HCT116 (cell line): ENCODE measurements around the gene HBE1. TPM values are rescaled to one million over a fixed set of nuclear protein-coding genes. Genes with fewer than 3 reads are reported as not detected.

Source experiments
- ATAC-seq: fragments of 200-7000 bp; cut with Tn5 transposase; 2 replicates; pipeline ENCODE4 v1.9.1; 2020; ENCODE audit warnings: mild to moderate bottlenecking, moderate library complexity
- BruUV-seq: library from RNA; stranded (reverse); fragments of 400-500 nt; replicated peaks from 2 replicates; lab custom pipeline; 2021; lab: Mats Ljungman, UMichigan
- CTCF ChIA-PET: fragments of 300-600 bp; sonication (Branson Sonifier 250); formaldehyde crosslinking; loops from one replicate; lab custom pipeline; 2021; ENCODE audit warnings: antibody characterized with exemption; lab: Charles Lee
- POLR2A ChIA-PET: fragments of 300-600, 350-600 bp; sonication (Branson Sonifier 250); formaldehyde crosslinking; loops from one replicate; lab custom pipeline; 2021; ENCODE audit warnings: antibody characterized with exemption; lab: Charles Lee
- RAD21 ChIA-PET, 2 experiments: fragments of 300-600 bp; sonication (Branson Sonifier 250); formaldehyde crosslinking; loops; one replicate each; lab custom pipeline; 2023; ENCODE audit warnings: low total read pairs in 2 of 2; ENCODE audit not compliant: uncharacterized antibody in 2 of 2, unreplicated experiment in 2 of 2, low non-redundant PET in 1 of 2; lab: Charles Lee
- DNase-seq: peaks from one replicate; pipeline ENCODE4 v3.0.0-alpha.2; 2010; ENCODE audit warnings: low read depth, low spot score
- H2AFZ ChIP-seq: fragments of 200-600 bp; shearing (Covaris generic), sonication (generic); 2 replicates; pipeline ENCODE4 v1.6.1; 2017; ENCODE audit warnings: low read depth, mixed run types, mixed read lengths, antibody characterized with exemption, low read length; ENCODE audit not compliant: poor library complexity, severe bottlenecking
- H3K27ac ChIP-seq: 2 replicates; pipeline ENCODE4 v1.5.1; 2012; ENCODE audit warnings: low read depth, low read length
- H3K27me3 ChIP-seq: fragments of 200-600 bp; sonication (generic); 2 replicates; pipeline ENCODE4 v1.6.1; 2016; ENCODE audit warnings: mixed run types, low read length, mixed read lengths; ENCODE audit not compliant: insufficient read depth
- H3K36me3 ChIP-seq, 2 experiments: fragments of 200-500 bp in 1 of 2; fragments of 200-600 bp in 1 of 2; sonication (Bioruptor generic) in 1 of 2; sonication (generic) in 1 of 2; 2 replicates each; pipeline versions ENCODE4 v1.5.1 to v1.6.1; 2014 to 2016; ENCODE audit warnings: low read length in 2 of 2, inconsistent platforms in 1 of 2, mixed read lengths in 1 of 2, mixed run types in 1 of 2; ENCODE audit not compliant: insufficient read depth in 2 of 2, control insufficient read depth in 1 of 2
- H3K4me1 ChIP-seq, 2 experiments: fragments of 200-600 bp in 1 of 2; sonication (generic) in 1 of 2; 2 replicates each; pipeline versions ENCODE4 v1.5.1 to v1.6.1; 2012 to 2017; ENCODE audit warnings: low read length in 2 of 2, inconsistent platforms in 1 of 2, mild to moderate bottlenecking in 1 of 2, mixed read lengths in 1 of 2, mixed run types in 1 of 2, moderate library complexity in 1 of 2; ENCODE audit not compliant: insufficient read depth in 2 of 2, control insufficient read depth in 1 of 2
- H3K4me2 ChIP-seq: fragments of 200-600 bp; sonication (generic); 2 replicates; pipeline ENCODE4 v1.6.1; 2017; ENCODE audit warnings: mixed run types, low read length, mixed read lengths
- H3K4me3 ChIP-seq, 2 experiments: fragments of 200-600 bp in 1 of 2; sonication (generic) in 1 of 2; replicated peaks in 1 of 2; 2 replicates each; pipeline ENCODE4 v1.5.1; 2011 to 2016; ENCODE audit warnings: low read length in 2 of 2, control low read depth in 1 of 2, low read depth in 1 of 2, mild to moderate bottlenecking in 1 of 2, mixed read lengths in 1 of 2, mixed run types in 1 of 2
- H3K79me2 ChIP-seq: fragments of 200-600 bp; sonication (generic); 2 replicates; pipeline ENCODE4 v1.6.1; 2017; ENCODE audit warnings: mild to moderate bottlenecking, mixed run types, low read length, moderate library complexity, mixed read lengths; ENCODE audit not compliant: insufficient read depth
- H3K9ac ChIP-seq: fragments of 200-600 bp; sonication (generic); 2 replicates; pipeline ENCODE4 v1.6.1; 2016; ENCODE audit warnings: low read length, mixed read lengths
- H3K9me2 ChIP-seq: fragments of 200-600 bp; sonication (generic), shearing (Covaris generic); 2 replicates; pipeline ENCODE4 v1.6.1; 2017; ENCODE audit warnings: mixed run types, mild to moderate bottlenecking, moderate library complexity; ENCODE audit not compliant: insufficient read depth
- H3K9me3 ChIP-seq, 2 experiments: fragments of 200-500 bp in 1 of 2; fragments of 200-600 bp in 1 of 2; sonication (Bioruptor generic) in 1 of 2; sonication (generic) in 1 of 2; 2 replicates each; pipeline ENCODE4 v1.6.1; 2014 to 2017; ENCODE audit warnings: low read length in 2 of 2, mixed read lengths in 2 of 2, inconsistent platforms in 1 of 2, low read depth in 1 of 2, mild to moderate bottlenecking in 1 of 2, mixed run types in 1 of 2, moderate library complexity in 1 of 2; ENCODE audit not compliant: control insufficient read depth in 1 of 2, insufficient read depth in 1 of 2
- H4K20me1 ChIP-seq: fragments of 200-600 bp; sonication (generic), shearing (Covaris generic); 2 replicates; pipeline ENCODE4 v1.6.1; 2017; ENCODE audit warnings: mixed run types, mild to moderate bottlenecking, moderate library complexity; ENCODE audit not compliant: insufficient read depth
- CBX3 ChIP-seq: IDR thresholded peaks from 2 replicates; pipeline ENCODE4 v1.6.1; 2012; ENCODE audit warnings: low read depth
- EGR1 ChIP-seq: IDR thresholded peaks from 2 replicates; pipeline ENCODE4 v1.6.1; 2012; ENCODE audit warnings: low read depth
- EZH2 ChIP-seq: fragments of 200-600 bp; sonication (generic); IDR thresholded peaks from 2 replicates; pipeline ENCODE4 v1.6.1; 2017; ENCODE audit warnings: antibody characterized with exemption, mixed run types
- FOSL1 ChIP-seq: IDR thresholded peaks from 2 replicates; pipeline ENCODE4 v1.6.1; 2012; ENCODE audit warnings: low read depth
- JUND ChIP-seq: IDR thresholded peaks from 2 replicates; pipeline ENCODE4 v1.6.1; 2012
- RAD21 ChIP-seq: IDR thresholded peaks from 2 replicates; pipeline ENCODE4 v1.6.1; 2012; ENCODE audit warnings: low read depth, mild to moderate bottlenecking
- SRF ChIP-seq: IDR thresholded peaks from 2 replicates; pipeline ENCODE4 v1.6.1; 2012; ENCODE audit warnings: low read depth
- TCF7L2 ChIP-seq: IDR thresholded peaks from 2 replicates; pipeline ENCODE4 v1.7.0; 2011; ENCODE audit warnings: borderline replicate concordance, inconsistent platforms; ENCODE audit not compliant: insufficient read depth, insufficient read length; ENCODE audit errors: extremely low read depth
- intact Hi-C: fragments of 100-400 bp; cut with micrococcal nuclease; formaldehyde crosslinking; loops from 2 replicates; pipeline ENCODE4 v1.10.0; 2022
- total RNA-seq: library from RNA; stranded (reverse); gene quantifications from one replicate; pipeline ENCODE4 v1.2.1, GENCODE V29; 2021; ENCODE audit not compliant: unreplicated experiment
- TF ChIP-seq, protein P1 (sequence below), 3 experiments: fragments of 200-600 bp in 1 of 3; sonication (generic) in 1 of 3; IDR thresholded peaks in 2 of 3; conservative IDR thresholded peaks in 1 of 3; 2 replicates each; pipeline ENCODE4 v1.5.1; 2012 to 2017; ENCODE audit warnings: low read depth in 2 of 3, low read length in 2 of 3, antibody characterized with exemption in 1 of 3, borderline replicate concordance in 1 of 3, control low read depth in 1 of 3, mild to moderate bottlenecking in 1 of 3, mixed read lengths in 1 of 3, mixed run types in 1 of 3, moderate library complexity in 1 of 3; ENCODE audit not compliant: insufficient read depth in 1 of 3
- TF ChIP-seq, protein P2 (sequence below): IDR thresholded peaks from 2 replicates; pipeline ENCODE4 v1.6.1; 2012

HBE1 gene
- total RNA-seq, 1 experiment from 2014 or later: 212 TPM

DNA sequence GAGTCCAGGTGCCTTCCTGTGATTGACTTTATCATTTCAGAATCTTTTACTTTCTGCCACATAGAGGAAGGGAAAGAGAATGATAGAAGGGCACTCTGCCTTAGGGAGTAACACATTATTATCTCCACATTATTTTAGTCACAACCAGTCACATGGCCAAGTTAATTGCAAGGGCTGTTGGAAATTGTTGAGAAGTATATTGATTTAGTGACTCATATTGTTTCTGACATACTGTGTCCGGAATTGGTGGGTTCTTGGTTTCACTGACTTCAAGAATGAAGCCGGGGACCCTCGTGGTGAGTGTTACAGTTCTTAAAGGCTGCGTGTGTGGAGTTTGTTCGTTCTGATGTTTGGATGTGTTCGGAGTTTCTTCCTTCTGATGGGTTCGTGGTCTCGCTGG lies 23.3 kb upstream of the HBE1 start:
- H3K4me1 ChIP-seq: peaks cover 0 to 5% of the 10 kb centered on the region in 2 experiments; a peak in 1 of 4 replicates
- intact Hi-C loops: loop anchor here (5.0 kb wide), 3 partner anchors 171 to 666 kb away; partner anchors contain the start of gene OR52N2
- DNase-seq (no peak), ATAC-seq (no peak)
- H3K4me3 ChIP-seq: no peak overlapping the region
- H2AFZ ChIP-seq: no peak overlapping the region
- ChIA-PET CTCF (no interaction called here), POLR2A (no interaction called here), RAD21 (no interaction called here)
- H3K4me2 ChIP-seq: no peak overlapping the region
- H3K27ac ChIP-seq: no peak overlapping the region
- no peak overlapping the region for H3K9ac ChIP-seq
- H3K79me2 ChIP-seq: no peaks in the 10 kb centered on the region
- H4K20me1 ChIP-seq: no peaks in the 10 kb centered on the region; the same call in 1 of the 2 replicates
- no peaks in the 10 kb centered on the region for H3K9me2 ChIP-seq
- H3K9me3 ChIP-seq: no peaks in the 10 kb centered on the region
- H3K36me3 ChIP-seq: peaks cover 0 to 3% of the 10 kb centered on the region in 2 experiments; a peak in 1 of 4 replicates
- TF ChIP-seq SRF (no peak), EGR1 (no peak), FOSL1 (no peak), RAD21 (no peak), EZH2 (no peak), JUND (no peak), TCF7L2 (no peak), CBX3 (no peak)
- TF ChIP-seq, protein P1, sequence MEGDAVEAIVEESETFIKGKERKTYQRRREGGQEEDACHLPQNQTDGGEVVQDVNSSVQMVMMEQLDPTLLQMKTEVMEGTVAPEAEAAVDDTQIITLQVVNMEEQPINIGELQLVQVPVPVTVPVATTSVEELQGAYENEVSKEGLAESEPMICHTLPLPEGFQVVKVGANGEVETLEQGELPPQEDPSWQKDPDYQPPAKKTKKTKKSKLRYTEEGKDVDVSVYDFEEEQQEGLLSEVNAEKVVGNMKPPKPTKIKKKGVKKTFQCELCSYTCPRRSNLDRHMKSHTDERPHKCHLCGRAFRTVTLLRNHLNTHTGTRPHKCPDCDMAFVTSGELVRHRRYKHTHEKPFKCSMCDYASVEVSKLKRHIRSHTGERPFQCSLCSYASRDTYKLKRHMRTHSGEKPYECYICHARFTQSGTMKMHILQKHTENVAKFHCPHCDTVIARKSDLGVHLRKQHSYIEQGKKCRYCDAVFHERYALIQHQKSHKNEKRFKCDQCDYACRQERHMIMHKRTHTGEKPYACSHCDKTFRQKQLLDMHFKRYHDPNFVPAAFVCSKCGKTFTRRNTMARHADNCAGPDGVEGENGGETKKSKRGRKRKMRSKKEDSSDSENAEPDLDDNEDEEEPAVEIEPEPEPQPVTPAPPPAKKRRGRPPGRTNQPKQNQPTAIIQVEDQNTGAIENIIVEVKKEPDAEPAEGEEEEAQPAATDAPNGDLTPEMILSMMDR (IDR thresholded peaks at IDR 0.05 in 2 of 3, conservative IDR thresholded peaks at IDR 0.05 in 1 of 3; ENCODE audit: borderline replicate concordance in 1 of 3, insufficient read depth in 1 of 3, low read depth in 2 of 3, low read length in 2 of 3): no peak
- TF ChIP-seq, protein P2, sequence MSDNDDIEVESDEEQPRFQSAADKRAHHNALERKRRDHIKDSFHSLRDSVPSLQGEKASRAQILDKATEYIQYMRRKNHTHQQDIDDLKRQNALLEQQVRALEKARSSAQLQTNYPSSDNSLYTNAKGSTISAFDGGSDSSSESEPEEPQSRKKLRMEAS: no peak
- TF ChIP-seq, all 23 proteins: peak for 0
- no peaks in the 10 kb centered on the region for H3K27me3 ChIP-seq
- BruUV-seq: no TSS peak
